DMS 273 (cell line): ENCODE measurements around the gene SOD1.
A peak's percentile ranks its signal among the peaks of the same experiment; 100 is the strongest.

Experiments
- DNase-seq: peaks from one replicate; lab custom pipeline; 2025; ENCODE audit not compliant: unreplicated experiment; lab: John Stamatoyannopoulos, UW

The SOD1 gene

DNA sequence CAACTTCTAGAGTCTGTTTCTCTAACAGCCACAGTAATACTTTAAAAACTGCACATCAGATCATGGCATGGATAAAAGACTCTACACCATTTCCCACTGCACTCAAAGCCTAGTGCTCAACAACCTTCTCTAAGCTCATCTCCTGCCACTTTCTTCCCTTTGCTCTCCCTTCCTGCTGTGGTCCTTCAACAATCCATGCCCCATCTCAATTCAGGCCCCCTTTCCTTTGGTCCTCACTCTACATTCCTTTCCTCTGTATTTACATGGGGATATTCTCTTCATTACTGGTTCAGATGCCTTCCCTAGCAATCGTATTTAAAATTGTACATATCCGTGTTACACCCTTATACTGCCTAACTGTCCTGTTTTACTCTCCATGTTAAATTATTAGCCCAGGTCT, 19.0 kb downstream of the SOD1 start:
- DNase-seq: no peak

DNA sequence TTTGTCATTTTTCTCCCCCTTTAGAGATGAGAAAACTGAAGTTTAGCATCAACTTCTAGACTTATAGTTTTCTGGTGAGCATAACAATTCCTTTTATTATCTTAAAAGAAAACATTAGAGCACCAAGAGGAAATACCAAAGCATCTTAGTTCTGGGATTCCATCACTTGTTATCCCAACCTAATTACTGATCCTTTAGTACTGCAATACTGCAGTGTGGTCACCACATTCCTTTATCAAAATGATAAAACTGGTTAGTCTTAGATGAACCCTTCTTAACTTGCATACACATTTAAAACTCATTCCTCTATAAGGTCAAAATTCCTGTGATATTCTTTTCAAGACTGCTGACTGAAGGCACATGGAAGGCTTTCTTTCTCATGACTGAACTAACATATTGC, 23.1 kb downstream of the SOD1 start:
- DNase-seq: no peak

DNA sequence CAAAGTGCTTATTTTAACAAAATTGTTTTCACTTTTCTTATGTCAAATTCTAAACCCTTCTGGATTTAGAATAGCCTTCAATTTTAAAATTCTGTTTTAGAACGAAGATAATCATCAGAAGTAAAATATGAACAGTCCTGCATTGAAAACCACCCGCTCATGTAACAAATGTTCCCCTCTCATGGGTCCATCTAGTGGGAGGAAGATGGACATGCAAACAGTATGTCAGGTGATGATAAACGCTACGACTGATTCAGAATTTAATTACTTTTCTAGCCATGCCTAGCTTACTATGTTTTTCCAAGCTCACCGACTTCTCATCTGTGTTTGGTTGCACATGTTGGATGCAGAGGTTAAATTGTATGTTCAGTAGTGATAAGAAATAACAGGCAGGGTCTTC, 23.5 kb downstream of the SOD1 start:
- DNase-seq: no peak

DNA sequence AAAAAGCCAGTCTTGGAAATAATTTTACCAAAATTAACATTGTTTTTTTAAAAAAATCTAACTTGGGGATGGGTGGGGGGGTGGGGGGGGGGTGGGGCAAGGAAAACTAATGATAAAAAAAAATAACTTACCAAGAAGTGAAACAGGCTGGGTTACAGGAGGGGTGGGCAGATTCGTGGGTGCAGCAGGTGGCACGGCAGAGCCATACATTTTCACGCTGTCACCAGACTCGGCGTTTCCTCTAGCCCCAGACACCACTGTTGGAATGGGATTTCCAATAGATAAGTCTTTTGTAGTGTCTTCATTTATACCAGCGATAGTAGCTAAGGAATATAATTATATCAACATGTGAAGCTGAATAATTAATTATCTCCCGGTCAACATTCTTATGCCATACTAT, 25.4 kb downstream of the SOD1 start:
- no peak for DNase-seq

DNA sequence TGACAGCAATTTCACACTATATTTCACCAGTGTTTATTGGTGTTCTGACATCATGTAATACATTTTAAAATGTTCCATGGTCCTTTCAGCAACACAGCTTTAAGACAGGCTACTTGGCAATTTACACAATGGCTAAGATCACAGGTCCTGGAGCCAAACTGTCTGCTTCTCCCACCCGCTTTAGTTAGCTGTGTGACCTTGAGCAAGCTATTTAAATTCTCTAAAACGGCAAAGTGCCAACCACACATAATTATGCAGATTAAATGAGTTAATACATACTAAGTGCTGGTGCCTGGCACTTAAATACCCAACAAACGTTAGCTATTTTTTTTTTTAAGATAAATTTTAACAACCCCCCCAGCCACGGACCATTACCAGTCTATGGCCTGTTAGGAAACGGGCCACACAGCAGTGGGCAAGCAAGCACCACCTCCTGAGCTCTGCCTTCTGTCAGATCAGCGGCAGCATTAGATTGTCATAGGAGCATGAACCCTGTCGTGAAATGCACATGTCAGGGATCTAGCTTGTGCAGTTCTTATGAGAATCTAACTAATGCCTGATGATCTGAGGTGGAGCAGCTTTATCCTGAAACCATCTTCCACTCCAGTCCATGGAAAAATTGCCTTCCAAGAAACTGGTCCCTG, 26.9 kb downstream of the SOD1 start:
- DNase-seq: no peak

DNA sequence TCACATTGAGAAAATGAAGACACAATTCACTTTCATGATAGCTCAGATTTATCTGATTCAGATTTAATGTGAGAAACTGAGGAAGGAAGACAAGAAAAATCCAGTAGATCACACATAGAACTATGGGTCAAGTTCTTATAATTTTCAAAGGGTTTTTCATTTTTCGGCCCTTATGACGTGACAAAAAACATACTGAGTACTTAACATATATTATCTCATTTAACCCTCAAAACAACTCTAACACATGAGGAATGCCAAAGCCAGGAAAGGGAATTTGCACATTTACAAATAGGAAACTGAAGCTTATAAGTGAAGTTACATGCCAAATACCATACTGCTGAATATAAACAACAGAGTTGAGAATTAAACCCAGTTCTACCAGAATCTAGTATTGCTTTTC, 27.6 kb downstream of the SOD1 start:
- DNase-seq: no peak

DNA sequence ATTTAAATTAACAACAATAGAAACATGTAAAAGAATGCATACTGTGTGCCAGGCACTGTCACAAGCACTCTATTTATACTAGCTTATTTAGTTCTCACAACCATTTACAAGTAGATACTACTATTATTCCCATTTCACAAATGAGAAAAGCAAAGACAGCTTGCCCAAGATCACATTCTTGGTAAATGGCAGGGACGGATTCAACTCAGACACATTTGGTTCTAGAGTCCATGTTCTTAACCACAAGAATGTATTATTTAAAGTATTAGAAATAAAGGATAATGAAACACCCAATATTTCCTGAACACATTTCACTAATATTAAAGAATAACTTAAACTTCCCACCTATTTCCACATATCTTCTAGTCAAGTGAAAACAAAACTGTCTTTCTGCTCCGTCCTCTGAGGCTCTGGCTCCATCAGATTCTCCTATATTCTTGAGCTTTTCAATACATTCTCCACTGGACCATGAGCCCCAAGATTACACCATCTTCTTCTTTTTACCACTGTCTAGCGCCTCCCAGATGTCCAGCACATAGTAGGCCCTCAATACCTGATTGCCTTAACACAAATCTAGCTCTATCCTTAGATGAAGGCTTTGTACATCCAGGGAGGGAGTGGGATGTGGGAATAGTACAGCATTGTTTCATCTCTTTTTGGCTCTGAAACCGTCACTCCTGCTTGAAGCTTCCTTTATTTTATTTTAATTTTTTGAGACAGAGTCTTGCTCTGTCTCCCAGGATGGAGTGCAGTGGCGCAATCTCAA, 29.3 kb downstream of the SOD1 start:
- no peak for DNase-seq

DNA sequence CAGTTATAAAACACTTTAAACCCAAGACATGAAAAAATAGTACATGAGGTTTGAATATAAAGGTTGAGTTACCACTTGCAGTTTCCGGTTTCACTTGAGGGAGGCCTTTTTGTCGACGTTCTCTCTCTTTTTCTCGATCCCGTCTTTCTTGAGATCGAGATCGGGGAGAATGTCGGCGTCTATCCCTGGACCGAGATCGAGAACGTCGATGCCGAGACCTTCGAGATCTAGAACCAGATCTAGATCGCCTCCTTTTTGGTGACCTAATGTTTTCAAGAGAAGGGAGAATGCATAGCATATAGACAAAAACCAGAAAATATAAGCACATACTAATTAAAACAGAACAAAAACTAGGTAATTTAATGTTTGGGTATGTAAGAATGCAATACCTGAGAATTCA, 33.7 kb downstream of the SOD1 start:
- no peak for DNase-seq

DNA sequence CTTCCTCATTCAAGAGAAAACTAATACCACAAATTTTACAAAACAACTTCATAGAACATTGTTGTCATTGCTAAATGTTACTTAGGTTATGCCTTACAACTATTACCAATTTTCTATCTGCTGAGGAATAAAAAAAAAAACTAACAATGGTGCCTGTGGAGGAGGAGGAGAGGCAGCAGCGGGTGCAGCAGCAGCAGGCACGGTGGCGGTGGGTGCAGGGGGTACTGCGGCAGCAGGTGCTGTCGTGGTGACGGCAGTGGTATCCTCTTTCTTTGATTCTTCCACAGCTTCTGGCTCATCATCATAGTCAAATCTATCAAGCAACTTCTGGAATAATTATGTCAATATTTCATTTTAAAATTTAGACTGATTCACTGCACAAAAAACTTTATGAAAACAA, 36.9 kb downstream of the SOD1 start:
- DNase-seq: no peak

DNA sequence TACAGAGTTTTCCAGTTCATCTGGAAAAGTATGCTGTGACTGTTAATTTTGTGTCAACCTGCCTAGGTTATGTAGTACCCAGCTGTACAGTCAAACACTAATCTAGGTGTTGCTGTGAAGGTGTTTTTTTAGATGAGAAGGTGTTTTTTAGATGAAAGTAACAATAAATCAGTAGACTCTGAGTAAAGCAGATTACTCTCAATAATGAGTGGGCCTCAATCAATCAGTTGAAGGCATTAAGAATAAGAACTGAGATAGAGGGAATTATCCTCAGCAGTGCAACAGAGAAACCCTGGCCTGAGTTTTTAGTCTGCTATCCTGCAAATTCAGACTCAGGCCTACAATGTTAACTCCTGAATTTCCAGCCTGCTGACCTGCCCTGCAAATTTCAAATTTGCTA, 39.0 kb downstream of the SOD1 start:
- DNase-seq: no peak

DNA sequence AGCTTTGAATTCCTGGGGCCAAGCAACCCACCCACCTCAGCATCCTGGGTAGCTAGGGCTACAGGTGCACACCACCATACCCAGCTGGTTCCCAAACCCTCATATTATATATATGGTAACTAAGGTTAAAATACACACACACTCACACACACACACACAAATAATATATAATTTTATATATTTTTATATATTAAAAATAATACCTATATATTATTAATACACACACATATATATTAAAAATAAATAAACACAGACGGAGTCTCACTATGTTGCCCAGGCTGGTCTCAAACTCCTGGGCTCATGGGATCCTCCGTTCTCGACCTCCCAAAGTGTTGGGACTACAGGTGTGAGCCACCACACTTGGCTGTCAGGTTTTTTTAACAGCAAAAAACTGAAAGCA, 40.5 kb downstream of the SOD1 start:
- DNase-seq: no peak

DNA sequence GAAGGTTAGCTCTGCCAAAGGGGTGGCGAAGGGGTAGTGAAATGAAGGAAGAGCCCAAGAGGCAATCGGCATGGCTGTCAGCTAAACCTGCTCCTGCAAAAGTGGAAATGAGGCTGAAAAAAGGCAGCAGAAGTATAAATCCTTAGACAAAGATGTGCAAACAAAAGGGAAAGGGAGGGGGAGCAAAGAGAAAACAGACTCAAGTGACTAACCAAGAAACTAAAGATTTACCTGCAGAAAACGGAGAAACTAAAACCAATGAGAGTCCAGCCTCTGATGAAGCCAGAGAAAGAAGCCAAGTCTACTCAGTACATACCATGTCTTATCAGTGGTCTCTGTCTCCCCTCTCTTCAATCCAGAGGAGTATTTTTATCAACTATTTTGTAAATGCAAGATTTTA, 47.1 kb downstream of the SOD1 start:
- DNase-seq: no peak

DNA sequence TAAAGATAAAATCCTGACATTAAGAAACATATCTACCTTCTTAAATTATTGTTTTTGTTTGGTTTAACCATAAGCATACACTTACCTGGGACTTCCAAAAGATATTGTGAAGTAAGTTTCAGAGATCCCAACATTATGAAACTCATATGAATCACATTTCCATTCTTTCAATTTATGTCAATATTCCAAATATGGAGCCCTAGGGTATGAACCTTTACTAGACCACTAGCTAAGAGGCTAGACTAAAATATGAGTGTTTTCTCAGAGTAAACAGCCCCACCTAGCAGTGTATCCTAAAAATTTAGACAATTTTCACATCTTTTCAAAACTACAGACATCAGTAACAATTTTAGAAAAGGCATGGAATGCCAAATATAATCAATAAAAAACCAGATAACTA, 48.0 kb downstream of the SOD1 start:
- DNase-seq: no peak

DNA sequence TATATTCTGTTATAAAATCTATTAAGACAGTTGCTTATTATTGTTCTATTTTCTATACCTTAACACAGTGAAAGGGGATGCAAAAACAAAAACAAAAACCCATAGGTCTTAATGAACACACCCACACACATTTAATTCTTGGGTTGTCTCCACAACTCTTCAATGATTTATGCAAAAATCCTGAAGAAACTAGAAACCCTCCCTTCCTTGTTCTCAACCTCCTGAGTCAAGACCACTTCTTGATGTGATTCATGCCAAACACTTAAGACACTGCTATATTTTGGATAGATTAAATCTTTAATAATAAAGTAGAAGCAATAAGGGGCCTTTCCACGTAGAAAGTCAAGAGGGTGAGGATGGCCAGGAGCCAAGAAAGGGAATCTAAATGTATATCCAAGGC, 49.0 kb downstream of the SOD1 start:
- peak; percentile 10 for DNase-seq

DNA sequence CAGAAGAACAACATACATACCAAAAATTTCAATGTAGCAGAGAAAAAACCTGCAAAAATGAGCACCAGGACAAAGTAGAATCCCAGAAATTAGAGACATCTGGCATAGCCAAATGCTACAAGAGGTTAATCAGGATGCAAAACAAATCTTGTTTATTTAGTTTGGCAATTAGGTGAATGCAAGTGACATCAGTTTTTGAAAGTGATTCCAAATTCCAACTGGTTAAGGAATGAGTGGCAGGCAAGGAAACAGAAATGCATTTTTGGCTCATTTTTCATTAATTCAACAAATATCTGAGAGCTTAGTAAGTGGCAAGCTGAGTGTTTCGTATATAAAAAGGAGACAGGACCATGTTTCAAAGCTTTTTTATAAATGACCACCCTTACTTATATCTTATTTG, 51.1 kb downstream of the SOD1 start:
- peak; percentile 38 for DNase-seq

DNA sequence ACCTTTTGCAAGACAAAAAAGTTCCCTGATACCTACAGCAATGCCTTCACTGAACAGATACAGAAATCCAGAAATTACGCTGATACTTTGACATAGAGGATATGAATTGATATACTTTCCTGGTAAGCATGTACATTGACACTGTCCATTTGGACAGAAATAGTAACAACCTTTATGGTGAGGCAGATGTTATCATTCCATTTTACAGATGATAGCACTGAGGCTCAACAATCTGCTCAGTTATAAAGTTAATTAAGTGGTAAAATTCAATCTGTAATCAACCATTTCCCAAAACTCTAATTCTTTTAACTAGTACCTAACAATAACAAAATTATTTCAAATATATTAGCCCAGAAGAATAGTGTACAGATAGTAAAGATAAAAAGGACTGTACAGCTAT, 51.8 kb downstream of the SOD1 start:
- DNase-seq: no peak

DNA sequence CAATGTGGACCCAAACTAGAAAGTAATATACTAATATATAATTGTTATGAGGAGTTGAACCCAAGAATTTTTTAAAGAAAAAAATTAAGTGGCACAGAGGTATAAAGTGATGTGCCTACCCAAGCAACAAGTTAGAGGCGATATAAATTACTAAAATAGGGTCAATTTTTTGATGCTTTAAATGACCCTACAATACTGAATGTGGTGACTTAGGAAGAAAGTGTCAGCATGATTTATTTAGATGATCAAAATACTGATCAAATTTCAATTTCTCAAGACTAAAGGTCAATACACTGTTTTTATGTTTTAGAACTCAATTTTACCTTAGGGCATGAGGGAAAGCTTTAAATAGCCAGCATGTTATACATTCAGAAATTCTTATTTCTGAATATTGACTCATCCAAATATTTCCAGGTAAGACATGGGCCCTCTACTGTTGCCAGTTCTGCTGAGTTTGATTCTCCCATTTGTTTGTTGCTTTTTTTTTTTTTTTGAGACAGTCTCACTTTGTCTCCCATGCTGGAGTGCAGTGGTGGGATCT, 52.3 kb downstream of the SOD1 start:
- DNase-seq: no peak

DNA sequence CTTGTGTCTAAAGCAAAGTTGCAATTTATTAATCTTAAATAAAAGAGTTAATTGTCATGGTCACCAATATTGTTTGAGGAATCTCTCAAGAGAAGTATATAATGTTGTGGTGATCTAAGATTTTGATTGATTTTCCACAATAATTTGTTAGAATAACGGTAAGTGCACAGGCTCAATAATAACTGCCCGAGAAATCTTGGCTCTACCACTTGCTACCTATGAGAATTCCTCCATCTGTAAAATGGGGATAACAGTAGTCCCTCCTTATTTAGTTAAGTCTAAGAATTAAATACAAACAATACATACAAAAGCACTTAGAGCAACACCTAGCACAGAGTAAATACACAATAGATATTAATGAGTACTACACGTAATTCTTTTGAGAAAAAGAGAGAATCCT, 53.6 kb downstream of the SOD1 start:
- DNase-seq: no peak

DNA sequence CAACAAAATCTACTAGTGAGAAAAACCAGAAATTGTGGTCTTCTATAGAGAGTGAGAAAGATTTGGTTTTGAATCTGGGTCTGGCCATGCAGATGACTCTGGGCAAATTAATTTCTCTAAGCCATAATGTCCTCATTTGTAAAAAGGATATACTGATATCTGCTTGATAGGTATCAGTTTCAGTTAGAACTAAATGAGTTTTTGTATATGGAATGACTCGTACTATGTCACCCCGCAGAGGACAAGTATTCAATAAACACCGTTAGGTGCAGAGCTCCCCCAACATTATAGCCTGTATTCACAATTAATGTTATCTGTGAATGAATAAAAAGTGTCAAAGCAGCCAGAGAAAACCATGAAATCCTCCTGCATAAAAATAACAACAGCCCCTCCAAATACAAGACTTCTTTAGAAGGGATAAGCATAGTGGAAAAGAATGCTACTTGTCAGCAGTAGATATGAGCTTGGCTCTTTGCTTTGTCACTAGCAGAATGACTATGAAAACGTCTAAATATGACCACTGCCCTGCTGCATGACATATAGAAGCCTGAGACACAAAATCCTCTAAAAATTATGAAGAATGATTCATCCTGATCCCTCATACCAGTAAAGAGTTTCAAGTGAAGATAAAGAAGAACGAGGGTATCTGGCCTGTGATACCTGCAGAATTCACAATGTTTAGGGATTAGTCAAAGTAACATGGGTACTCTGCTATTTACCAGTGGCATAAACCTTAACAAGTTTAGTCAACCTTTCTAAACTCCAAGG, 54.7 kb downstream of the SOD1 start:
- DNase-seq: no peak

DNA sequence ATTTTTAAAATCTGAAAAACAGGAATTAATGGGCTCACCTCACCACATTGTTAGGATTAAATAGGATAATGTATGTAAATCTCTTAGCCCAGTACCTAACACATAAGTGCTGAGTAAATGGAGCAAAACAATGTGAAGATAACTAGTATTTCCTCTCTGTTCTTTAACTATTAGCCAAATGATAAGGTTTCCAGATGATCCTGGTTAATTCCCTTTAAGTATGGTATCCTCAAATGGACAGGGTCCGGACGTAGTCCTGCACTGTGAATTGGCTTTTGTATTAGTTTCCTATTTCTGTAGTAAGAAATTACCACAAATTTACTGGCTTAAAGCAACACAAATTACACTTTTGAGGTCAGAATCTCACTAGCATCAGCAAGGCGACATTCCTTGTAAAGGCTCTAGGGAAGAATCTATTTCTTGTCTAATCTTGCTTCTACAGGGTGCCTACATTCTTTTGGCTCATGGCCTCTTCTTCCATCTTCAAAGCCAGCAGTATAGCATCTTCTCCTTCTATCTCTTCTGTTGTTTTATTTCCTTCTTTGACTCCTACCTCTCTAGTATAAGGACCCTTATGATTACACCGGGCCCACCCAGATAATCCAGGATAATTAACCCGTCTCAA, 55.4 kb downstream of the SOD1 start:
- no peak for DNase-seq

DNA sequence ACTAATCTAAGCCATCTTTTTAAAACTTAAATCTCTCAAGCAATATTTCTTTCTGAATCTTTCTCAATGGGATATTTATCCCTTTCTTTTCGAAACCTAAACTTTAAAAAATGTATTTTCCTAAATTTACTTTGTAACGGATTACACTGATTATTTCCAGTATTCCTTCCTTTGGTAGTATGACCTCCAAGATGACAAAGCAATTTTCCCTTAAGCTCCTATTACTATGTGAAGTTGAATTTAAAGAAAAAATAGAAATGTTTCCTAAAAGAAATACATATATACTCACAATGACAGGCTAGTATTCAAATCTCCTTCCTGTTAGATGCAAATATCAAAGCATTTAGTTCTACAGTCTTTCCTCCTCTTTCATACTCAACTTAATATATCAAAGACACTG, 56.6 kb downstream of the SOD1 start:
- DNase-seq: no peak
